Smooth muscle cell of the brain vasculature (primary cell): ENCODE measurements around the gene MED13L.

Source experiments
- DNase-seq: peaks from one replicate; pipeline ENCODE4 v3.0.0-alpha.2; 2012; ENCODE audit warnings: low read depth, low spot score

MED13L gene

GRCh38 chr12:116092776-116093175 lies 184.7 kb downstream of the MED13L start:
- DNase-seq, result no peak

DNA sequence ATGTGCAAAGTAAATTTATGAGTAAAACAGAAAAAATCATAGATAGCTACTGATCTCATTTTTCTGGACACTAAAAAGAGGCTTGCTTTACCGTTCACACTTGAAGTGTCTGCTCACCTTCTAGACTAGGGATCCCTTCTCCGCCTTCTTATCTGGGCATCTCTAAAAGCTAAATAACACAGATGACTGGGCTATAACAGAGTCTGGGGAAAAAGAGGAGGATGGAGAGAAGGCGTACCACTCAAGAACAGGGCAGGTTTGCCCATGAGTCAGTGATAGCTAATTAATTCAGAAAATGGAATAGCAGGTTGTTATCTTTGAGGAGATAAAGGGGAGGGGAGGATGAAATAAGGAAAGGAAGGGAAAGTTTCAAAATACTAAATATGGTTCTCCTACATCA lies 185.3 kb downstream of the MED13L start:
- DNase-seq, result no peak

DNA sequence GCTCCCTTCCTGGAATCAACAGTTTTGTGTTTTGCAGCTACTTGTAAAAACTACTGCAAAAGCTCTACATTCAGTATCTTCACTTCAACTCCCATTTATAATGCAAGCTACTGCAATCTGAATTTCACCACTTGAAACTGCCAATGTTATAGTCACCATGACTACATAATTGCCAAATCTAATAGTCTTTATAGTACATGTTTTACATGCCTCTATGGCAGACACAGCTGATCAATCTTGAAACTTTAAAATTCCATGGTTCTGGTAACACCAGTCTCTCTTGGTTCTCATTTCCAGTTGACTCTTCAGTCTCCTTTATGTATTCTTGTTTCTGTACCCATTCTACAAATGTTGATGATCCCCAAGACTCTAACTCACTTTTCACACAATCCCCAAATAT lies 185.9 kb downstream of the MED13L start:
- no peak for DNase-seq

DNA sequence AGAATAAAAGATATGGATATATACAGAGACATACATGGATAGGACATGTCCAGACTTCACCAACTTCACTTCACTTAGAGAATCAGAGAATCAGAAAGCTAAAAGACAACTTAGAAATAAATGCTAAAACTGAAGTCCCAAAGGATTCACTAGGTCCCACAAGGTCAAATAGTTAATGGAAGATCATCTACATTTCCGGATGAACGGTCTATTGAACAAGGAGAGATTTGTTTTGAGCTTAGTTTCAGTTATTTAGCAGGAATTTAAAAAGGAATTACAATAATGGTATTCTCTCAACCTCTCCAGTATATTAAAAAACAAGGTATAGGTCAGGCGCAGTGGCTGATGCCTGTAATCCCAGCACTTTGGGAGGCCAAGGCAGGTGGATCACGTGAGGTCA lies 187.0 kb downstream of the MED13L start:
- DNase-seq, result no peak

DNA sequence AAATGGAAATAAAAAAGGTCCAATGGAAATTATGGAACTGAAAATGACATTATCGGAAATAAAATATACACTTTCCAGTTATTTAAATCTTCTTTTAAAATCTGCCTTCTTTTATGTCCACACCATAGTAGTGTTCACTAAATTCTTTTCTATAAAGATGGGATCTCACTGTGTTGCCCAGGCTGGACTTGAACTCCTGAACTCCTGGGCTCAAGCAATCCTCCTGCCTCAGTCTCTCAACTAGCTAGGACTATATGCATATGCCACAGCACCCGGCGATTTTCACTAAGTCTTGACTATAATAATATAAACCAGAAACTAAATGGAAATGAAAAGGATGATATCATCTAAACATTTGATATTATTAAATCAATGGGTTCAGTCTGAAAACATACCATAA lies 188.4 kb downstream of the MED13L start:
- DNase-seq, result no peak

- DNase-seq, result no peak
Measured at GRCh38 chr12:116087962-116088361, 189.5 kb downstream of the MED13L start.

DNA sequence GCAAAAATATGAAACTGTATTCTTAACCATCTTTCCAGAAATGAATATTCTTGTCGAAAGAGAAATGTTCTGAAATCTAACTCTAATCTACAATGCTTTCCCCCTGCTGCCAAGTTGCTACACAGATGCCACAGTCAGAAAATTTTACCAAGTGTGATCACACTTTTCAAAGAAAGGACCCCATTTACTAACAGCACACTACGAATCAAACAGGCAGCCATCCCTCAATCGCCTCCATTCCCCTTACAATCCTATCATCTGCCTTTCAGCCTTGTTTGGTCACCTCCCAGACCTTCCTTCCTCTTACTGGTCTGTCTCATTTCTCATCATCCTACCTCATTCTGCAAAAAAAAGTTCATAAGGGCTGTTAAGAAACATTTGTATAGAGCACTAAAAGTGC lies 190.1 kb downstream of the MED13L start:
- DNase-seq, result no peak

DNA sequence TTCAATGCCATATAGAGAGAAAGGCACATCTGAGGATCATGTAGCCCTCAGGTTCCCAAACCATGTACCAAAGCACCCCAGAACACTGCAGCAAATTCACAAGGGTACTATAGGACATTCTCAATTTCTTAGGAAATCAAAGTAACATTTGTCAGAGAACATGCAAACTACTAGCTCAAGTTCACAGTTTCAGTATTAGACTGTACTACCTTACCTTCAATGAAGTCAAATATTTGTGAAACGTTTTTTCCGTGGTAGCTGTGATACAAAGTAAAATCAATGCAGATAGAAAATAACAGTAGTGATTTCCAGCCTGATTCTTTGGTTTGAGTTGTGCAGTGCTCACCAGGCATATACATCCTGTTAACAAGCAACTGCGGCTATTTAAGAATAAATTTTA lies 197.1 kb downstream of the MED13L start:
- DNase-seq, result no peak

GRCh38 chr12:116078396-116078795 lies 199.1 kb downstream of the MED13L start:
- DNase-seq, result no peak

GRCh38 chr12:116077431-116077830 lies 200.1 kb downstream of the MED13L start:
- no peak for DNase-seq

DNA sequence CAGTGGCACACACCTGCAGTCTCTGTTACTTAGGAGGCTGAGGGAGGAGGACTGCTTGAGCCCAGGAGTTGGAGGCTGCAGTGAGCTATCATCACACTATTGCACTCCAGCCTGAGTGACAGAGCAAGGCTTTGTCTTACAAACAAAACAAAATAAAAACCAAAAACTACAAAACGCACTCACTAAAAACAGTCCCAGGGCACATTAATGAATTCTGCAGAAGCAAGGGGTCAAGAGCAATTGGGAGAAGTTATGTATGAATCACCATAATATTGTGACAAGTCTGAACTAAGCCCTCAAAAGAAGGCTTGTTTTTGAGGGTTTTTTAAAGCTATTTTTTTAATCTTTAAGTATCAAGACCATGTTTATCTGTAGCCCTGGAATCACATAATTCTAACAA lies 201.1 kb downstream of the MED13L start:
- DNase-seq, result no peak

DNA sequence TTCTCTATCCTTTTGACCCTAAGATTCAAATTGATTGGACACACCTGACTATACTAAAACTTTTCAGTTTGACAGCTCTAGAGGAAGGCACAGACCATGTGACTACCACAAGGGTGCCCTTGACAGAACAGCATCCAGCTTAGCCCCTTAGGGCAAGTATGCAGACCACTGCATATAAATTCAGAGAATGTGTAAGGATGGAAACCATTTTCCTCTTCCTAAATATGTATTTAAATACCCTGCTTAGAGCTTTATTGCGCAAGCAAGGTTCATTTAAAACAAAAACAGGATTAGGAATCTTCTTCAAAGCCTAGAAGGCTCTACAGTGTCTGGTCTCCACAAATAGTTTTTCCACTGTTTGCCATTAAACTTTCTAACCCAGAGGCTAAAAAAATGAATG lies 202.8 kb downstream of the MED13L start:
- no peak for DNase-seq

- DNase-seq, result no peak
Measured at GRCh38 chr12:116071555-116072230, 205.8 kb downstream of the MED13L start.

- DNase-seq, result no peak
Measured at GRCh38 chr12:116070444-116070843, 207.0 kb downstream of the MED13L start.

DNA sequence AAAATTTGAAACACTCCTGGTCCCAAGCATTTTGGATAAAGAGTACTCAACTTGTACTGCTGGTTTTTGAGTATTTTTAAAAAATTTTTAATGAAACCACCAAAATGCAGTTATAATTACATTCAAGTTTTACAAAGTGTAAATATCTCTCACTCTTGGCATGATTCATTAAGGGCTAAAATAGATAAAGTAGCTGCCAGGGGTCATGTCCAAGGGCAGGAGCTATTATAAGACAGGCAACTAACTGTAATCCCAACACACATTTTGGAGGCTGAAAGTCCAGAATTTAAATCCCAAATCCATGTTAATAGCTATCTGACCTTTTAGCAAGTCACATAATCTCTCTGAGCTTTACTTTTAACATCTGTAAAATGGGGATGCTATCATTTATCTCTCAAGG lies 207.6 kb downstream of the MED13L start:
- DNase-seq, result no peak

DNA sequence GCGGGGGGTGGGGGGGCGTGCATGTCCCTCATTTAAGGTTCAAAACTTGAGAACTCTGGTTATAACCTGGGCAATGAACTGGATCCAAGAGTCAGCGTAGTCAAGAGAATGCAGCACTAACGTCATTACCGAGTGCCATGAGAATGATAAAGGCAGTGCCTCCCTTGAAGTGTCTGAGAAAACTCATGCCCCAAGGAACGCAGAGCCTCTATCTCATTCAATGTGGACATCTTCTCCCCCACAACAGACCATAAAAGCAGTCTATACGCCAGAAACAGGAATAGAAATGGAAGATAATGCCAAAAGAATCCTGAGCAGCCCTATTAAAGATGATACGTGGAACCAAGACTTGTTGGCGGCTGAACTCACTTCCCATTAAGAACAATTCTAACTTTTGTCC lies 208.6 kb downstream of the MED13L start:
- DNase-seq, result no peak

- DNase-seq, result no peak
Measured at GRCh38 chr12:116068371-116068770, 209.1 kb downstream of the MED13L start.

GRCh38 chr12:116067892-116068291 lies 209.6 kb downstream of the MED13L start:
- DNase-seq, result no peak

- DNase-seq, result no peak
Measured at GRCh38 chr12:116066381-116067230, 210.9 kb downstream of the MED13L start.

DNA sequence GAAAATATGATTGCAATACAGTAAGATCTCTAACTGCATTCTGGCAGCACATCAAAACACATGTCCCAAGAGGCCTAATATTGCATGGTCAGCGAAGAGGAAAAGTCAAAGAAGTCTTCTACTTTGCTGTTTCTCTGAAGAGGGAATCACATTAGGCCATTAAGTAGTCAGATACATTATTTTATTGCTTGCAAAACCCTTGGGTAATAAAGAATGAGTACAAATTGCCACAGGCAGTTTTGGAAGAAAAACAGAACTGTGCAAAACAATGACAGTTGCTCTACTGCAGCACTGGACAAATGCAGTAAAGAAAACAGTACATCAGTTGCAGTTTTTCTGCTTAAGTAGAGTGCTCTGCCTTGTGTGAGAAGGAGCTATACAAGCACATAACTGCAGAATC lies 211.9 kb downstream of the MED13L start:
- no peak for DNase-seq

DNA sequence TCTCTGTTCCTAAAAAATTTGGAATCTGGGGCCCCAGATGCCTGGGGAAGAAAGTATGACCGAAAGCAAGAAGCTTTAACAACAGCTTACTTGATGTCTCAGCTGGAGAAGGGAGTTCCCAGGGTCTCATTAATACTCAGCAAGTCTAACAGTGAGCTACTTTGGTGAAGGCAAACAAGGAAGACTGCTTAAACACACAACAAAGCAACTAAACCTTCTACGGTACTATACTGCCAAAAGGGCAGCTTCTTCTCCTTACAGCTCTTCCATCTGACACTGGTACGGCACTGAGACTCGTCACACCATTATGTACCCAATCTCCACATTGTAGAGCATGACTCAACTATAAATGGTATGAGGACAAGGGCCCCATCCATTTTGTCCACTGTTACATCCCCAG lies 213.0 kb downstream of the MED13L start:
- no peak for DNase-seq

- no peak for DNase-seq
Measured at GRCh38 chr12:116062698-116063097, 214.8 kb downstream of the MED13L start.

- DNase-seq, result no peak
Measured at GRCh38 chr12:116060764-116061163, 216.7 kb downstream of the MED13L start.
